Calu3 (cell line): ENCODE data around the gene PDZD7. TPM values are rescaled to one million over a fixed set of nuclear protein-coding genes. Genes with fewer than 3 reads are reported as not detected.

Experiments used
- BruUV-seq: library from RNA; stranded (reverse); fragments of 400-500 nt; replicated peaks from 2 replicates; lab custom pipeline; 2021; lab: Mats Ljungman, UMichigan
- CTCF ChIA-PET: fragments of 300-600 bp; sonication (Branson Sonifier 250); formaldehyde crosslinking; loops from one replicate; lab custom pipeline; 2022; ENCODE audit warnings: antibody characterized with exemption; lab: Charles Lee
- DNase-seq: peaks from one replicate; pipeline ENCODE4 v3.0.0; 2022
- H3K27ac Mint-ChIP-seq: one replicate; pipeline ENCODE4 v1.8.0; 2022; ENCODE audit warnings: mixed read lengths; ENCODE audit not compliant: unreplicated experiment
- H3K27me3 Mint-ChIP-seq: one replicate; pipeline ENCODE4 v1.8.0; 2022; ENCODE audit warnings: mixed read lengths; ENCODE audit not compliant: unreplicated experiment
- H3K36me3 Mint-ChIP-seq: one replicate; pipeline ENCODE4 v1.8.0; 2022; ENCODE audit warnings: mild to moderate bottlenecking, moderate library complexity, mixed read lengths; ENCODE audit not compliant: insufficient read depth, unreplicated experiment
- H3K4me1 Mint-ChIP-seq: one replicate; pipeline ENCODE4 v1.8.0; 2022; ENCODE audit warnings: mild to moderate bottlenecking, low read depth, mixed read lengths; ENCODE audit not compliant: unreplicated experiment
- H3K4me3 Mint-ChIP-seq: one replicate; pipeline ENCODE4 v1.8.0; 2022; ENCODE audit warnings: mild to moderate bottlenecking, low read depth, moderate library complexity, mixed read lengths; ENCODE audit not compliant: unreplicated experiment
- H3K9me3 Mint-ChIP-seq: one replicate; pipeline ENCODE4 v1.8.0; 2022; ENCODE audit warnings: low read depth, mixed read lengths; ENCODE audit not compliant: unreplicated experiment
- CTCF ChIP-seq: fragments of 200-600 bp; IDR thresholded peaks from one replicate; pipeline ENCODE4 v1.8.0; 2022; ENCODE audit warnings: antibody characterized with exemption; ENCODE audit not compliant: unreplicated experiment
- intact Hi-C: fragments of 100-400 bp; cut with micrococcal nuclease; formaldehyde crosslinking; loops from one replicate; pipeline ENCODE4 v1.10.0; 2022; ENCODE audit not compliant: unreplicated experiment
- total RNA-seq: library from RNA; stranded (reverse); gene quantifications from 2 replicates; pipeline ENCODE4 v1.2.3, GENCODE V29; 2022

PDZD7 gene
- total RNA-seq, 1 experiment from 2014 or later, result 1.3 TPM

GRCh38 chr10:101060036-101060950 lies 29.4 kb upstream of the PDZD7 start:
- TF ChIP-seq CTCF, result peak; percentile 63
- Mint-ChIP-seq H3K4me3 (peak overlapping the region; percentile 86), H3K4me1 (peaks cover 16% of the 10 kb centered on the region), H3K27ac (peak overlapping the region; percentile 88), H3K9me3 (no peaks in the 10 kb centered on the region), H3K36me3 (peaks cover 21% of the 10 kb centered on the region), H3K27me3 (no peaks in the 10 kb centered on the region)
- intact Hi-C loops, result no loop called here
- CTCF ChIA-PET, result interaction anchor here (0.6 to 1.6 kb wide), 4 partner anchors 19 to 504 kb away, joined by 3 to 8 read pairs (median 4); no protein-coding TSS in a partner anchor
- BruUV-seq, result TSS peak; percentile 81
- DNase-seq, result peak; percentile 84

- no peak overlapping the region for H3K4me3 Mint-ChIP-seq
- H3K27ac Mint-ChIP-seq, result no peak overlapping the region
- H3K27me3 Mint-ChIP-seq, result no peaks in the 10 kb centered on the region
- CTCF ChIA-PET, result no interaction called here
- no peaks in the 10 kb centered on the region for H3K9me3 Mint-ChIP-seq
- DNase-seq, result no peak
- intact Hi-C loops, result no loop called here
- H3K4me1 Mint-ChIP-seq, result peaks cover 7% of the 10 kb centered on the region
- TF ChIP-seq CTCF, result no peak
- H3K36me3 Mint-ChIP-seq, result peaks cover 17% of the 10 kb centered on the region
- no TSS peak for BruUV-seq
Observed at GRCh38 chr10:101056365-101057151, 25.6 kb upstream of the PDZD7 start.

DNA sequence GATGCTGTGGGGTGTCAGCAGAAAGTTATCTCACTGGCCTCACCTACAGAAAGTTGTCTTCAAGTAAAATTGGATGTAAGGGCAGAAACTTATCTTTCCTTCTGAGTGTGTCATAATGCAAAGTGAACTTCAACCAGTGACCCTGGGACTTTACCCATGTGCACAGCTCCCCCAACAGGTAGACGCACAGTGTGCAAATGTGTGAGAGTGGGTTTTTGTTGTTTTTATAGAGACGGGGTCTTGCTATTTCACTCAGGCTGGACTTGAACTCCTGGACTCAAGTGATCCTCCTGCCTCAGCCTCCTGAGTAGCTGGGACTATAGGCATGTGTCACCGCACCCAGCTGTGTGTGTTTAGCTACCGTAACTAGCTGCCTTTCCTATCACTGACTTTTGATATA lies 24.5 kb upstream of the PDZD7 start:
- no peaks in the 10 kb centered on the region for H3K27me3 Mint-ChIP-seq
- H3K4me1 Mint-ChIP-seq, result peaks cover 15% of the 10 kb centered on the region
- BruUV-seq, result no TSS peak
- H3K27ac Mint-ChIP-seq, result no peak overlapping the region
- no peak overlapping the region for H3K4me3 Mint-ChIP-seq
- TF ChIP-seq CTCF, result no peak
- no peak for DNase-seq
- CTCF ChIA-PET, result no interaction called here
- intact Hi-C loops, result no loop called here
- H3K36me3 Mint-ChIP-seq, result peaks cover 9% of the 10 kb centered on the region
- no peaks in the 10 kb centered on the region for H3K9me3 Mint-ChIP-seq

DNA sequence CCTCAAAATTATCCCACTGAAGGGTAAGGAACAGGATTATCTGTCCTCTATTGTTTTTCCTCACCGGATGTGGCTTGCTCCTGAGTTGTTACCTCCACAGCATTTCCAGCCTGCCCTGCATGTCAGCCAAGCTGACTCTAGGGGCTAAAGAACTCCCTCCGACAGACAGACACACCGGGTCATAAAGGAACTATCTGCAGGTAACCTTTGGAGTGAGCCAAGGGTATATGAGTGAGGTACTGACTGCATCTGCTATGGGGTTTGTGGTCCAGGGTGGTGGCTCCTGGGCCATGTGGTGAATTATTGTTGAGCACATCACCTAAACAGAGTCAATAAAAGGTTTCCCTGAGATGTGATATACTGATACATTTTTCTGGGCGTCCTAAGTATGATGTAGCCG lies 23.9 kb upstream of the PDZD7 start:
- no peak for TF ChIP-seq CTCF
- DNase-seq, result no peak
- peaks cover 3% of the 10 kb centered on the region for H3K27me3 Mint-ChIP-seq
- no peak overlapping the region for H3K27ac Mint-ChIP-seq
- H3K36me3 Mint-ChIP-seq, result peaks cover 3% of the 10 kb centered on the region
- peaks cover 15% of the 10 kb centered on the region for H3K4me1 Mint-ChIP-seq
- BruUV-seq, result no TSS peak
- intact Hi-C loops, result no loop called here
- no peak overlapping the region for H3K4me3 Mint-ChIP-seq
- CTCF ChIA-PET, result no interaction called here
- H3K9me3 Mint-ChIP-seq, result no peaks in the 10 kb centered on the region
